IMR-90 (cell line): ENCODE measurements around the gene IL17A. TPM values are rescaled to one million over a fixed set of nuclear protein-coding genes. Genes with fewer than 3 reads are reported as not detected.

ENCODE experiments used
- ATAC-seq: fragments of 200-7000 bp; cut with Tn5 transposase; 2 replicates; pipeline ENCODE4 v1.9.1; 2020; ENCODE audit warnings: low read depth, mild to moderate bottlenecking, moderate library complexity
- BruUV-seq: library from RNA; stranded (reverse); fragments of 400-500 nt; replicated peaks from 2 replicates; lab custom pipeline; 2021; lab: Mats Ljungman, UMichigan
- CTCF ChIA-PET: fragments of 300-600 bp; formaldehyde crosslinking; extraction: SDS; loops from one replicate; lab custom pipeline; 2021; ENCODE audit warnings: antibody characterized with exemption; lab: Yijun Ruan, JAX
- POLR2A ChIA-PET: fragments of 300-600 bp; sonication (Branson Sonifier 250); formaldehyde crosslinking; loops from one replicate; lab custom pipeline; 2022; ENCODE audit warnings: antibody characterized with exemption; ENCODE audit not compliant: unreplicated experiment; lab: Charles Lee
- DNase-seq: peaks from one replicate; pipeline ENCODE4 v3.0.0; 2013
- H2AFZ ChIP-seq: replicated peaks from 2 replicates; pipeline ENCODE3; 2013; ENCODE audit warnings: low read length, mild to moderate bottlenecking; ENCODE audit not compliant: poor library complexity
- H2AK5ac ChIP-seq: 2 replicates; pipeline ENCODE4 v1.6.1; 2013; ENCODE audit warnings: low read depth, low read length, inconsistent platforms
- H2AK9ac ChIP-seq: replicated peaks from 2 replicates; pipeline ENCODE3; 2013; ENCODE audit warnings: mild to moderate bottlenecking, low read depth, low read length, moderate library complexity; ENCODE audit not compliant: poor library complexity
- H2BK120ac ChIP-seq: 2 replicates; pipeline ENCODE4 v1.6.1; 2013; ENCODE audit warnings: low read depth, low read length, inconsistent platforms
- H2BK15ac ChIP-seq: 3 replicates; pipeline ENCODE4 v1.6.1; 2013; ENCODE audit warnings: low read depth, low read length, inconsistent platforms
- H2BK20ac ChIP-seq: 2 replicates; pipeline ENCODE4 v1.6.1; 2013; ENCODE audit warnings: low read depth, mild to moderate bottlenecking, inconsistent platforms, low read length, moderate library complexity
- H2BK5ac ChIP-seq: 2 replicates; pipeline ENCODE4 v1.6.1; 2013; ENCODE audit warnings: mild to moderate bottlenecking, low read depth, low read length, inconsistent platforms; ENCODE audit not compliant: poor library complexity, severe bottlenecking
- H3K14ac ChIP-seq: replicated peaks from 2 replicates; pipeline ENCODE4 v1.6.1; 2013; ENCODE audit warnings: low read depth, low read length, inconsistent platforms
- H3K18ac ChIP-seq: 2 replicates; pipeline ENCODE4 v1.6.1; 2013; ENCODE audit warnings: low read depth, low read length, control low read depth
- H3K23ac ChIP-seq: 2 replicates; pipeline ENCODE4 v1.6.1; 2013; ENCODE audit warnings: low read depth, low read length, inconsistent platforms
- H3K27ac ChIP-seq: 2 replicates; pipeline ENCODE4 v1.5.1; 2013; ENCODE audit warnings: mild to moderate bottlenecking, control low read depth, low read length; ENCODE audit not compliant: insufficient read depth
- H3K27me3 ChIP-seq: 2 replicates; pipeline ENCODE4 v1.6.1; 2013; ENCODE audit warnings: low read length; ENCODE audit not compliant: control insufficient read depth, insufficient read depth
- H3K36me3 ChIP-seq: 2 replicates; pipeline ENCODE4 v1.6.1; 2013; ENCODE audit warnings: low read length, mixed read lengths; ENCODE audit not compliant: control insufficient read depth, insufficient read depth
- H3K4ac ChIP-seq: 2 replicates; pipeline ENCODE4 v1.6.1; 2013; ENCODE audit warnings: low read depth, low read length, inconsistent platforms
- H3K4me1 ChIP-seq: 2 replicates; pipeline ENCODE4 v1.6.1; 2013; ENCODE audit warnings: low read length, mixed read lengths; ENCODE audit not compliant: control insufficient read depth, insufficient read depth
- H3K4me2 ChIP-seq: 2 replicates; pipeline ENCODE4 v1.6.1; 2013; ENCODE audit warnings: low read depth, mild to moderate bottlenecking, control low read depth, low read length, moderate library complexity
- H3K4me3 ChIP-seq: 2 replicates; pipeline ENCODE4 v1.5.1; 2013; ENCODE audit warnings: low read depth, mild to moderate bottlenecking, control low read depth, low read length, moderate library complexity; ENCODE audit not compliant: insufficient read depth
- H3K56ac ChIP-seq: 2 replicates; pipeline ENCODE4 v1.6.1; 2013; ENCODE audit warnings: low read length, inconsistent platforms; ENCODE audit not compliant: insufficient read depth; ENCODE audit errors: extremely low read depth
- H3K79me1 ChIP-seq, 2 experiments: 2 replicates each; pipeline ENCODE4 v1.6.1; 2013; ENCODE audit warnings: low read length in 2 of 2, inconsistent platforms in 1 of 2, low read depth in 1 of 2
- H3K9ac ChIP-seq: 2 replicates; pipeline ENCODE4 v1.6.1; 2013; ENCODE audit warnings: low read depth, low read length, control low read depth
- H3K9me1 ChIP-seq: 2 replicates; pipeline ENCODE4 v1.6.1; 2013; ENCODE audit warnings: low read length, inconsistent platforms; ENCODE audit not compliant: insufficient read depth
- H3K9me3 ChIP-seq: 2 replicates; pipeline ENCODE4 v1.6.1; 2013; ENCODE audit warnings: low read length; ENCODE audit not compliant: control insufficient read depth, insufficient read depth
- H4K20me1 ChIP-seq: 2 replicates; pipeline ENCODE4 v1.6.1; 2013; ENCODE audit warnings: low read length, inconsistent platforms; ENCODE audit not compliant: insufficient read depth
- H4K5ac ChIP-seq: 2 replicates; pipeline ENCODE4 v1.6.1; 2013; ENCODE audit warnings: mild to moderate bottlenecking, low read depth, low read length, control low read depth
- H4K8ac ChIP-seq, 2 experiments: 2 replicates each; pipeline ENCODE4 v1.6.1; 2013; ENCODE audit warnings: low read depth in 2 of 2, low read length in 2 of 2, control low read depth in 1 of 2, inconsistent platforms in 1 of 2
- H4K91ac ChIP-seq: 2 replicates; pipeline ENCODE4 v1.6.1; 2013; ENCODE audit warnings: low read depth, low read length, inconsistent platforms; ENCODE audit not compliant: insufficient read depth
- BHLHE40 ChIP-seq: fragments of 150-350 bp; IDR thresholded peaks from 2 replicates; pipeline ENCODE4 v1.6.1; 2016; ENCODE audit warnings: mild to moderate bottlenecking, low read depth, low read length
- CEBPB ChIP-seq: IDR thresholded peaks from 2 replicates; pipeline ENCODE4 v1.6.1; 2012; ENCODE audit warnings: low read depth, low read length, improper control_type of control experiment
- CHD1 ChIP-seq: IDR thresholded peaks from 2 replicates; pipeline ENCODE4 v1.6.1; 2012; ENCODE audit warnings: low read depth, low read length, improper control_type of control experiment
- CTCF ChIP-seq: conservative IDR thresholded peaks from 2 replicates; pipeline ENCODE4 v1.5.1; 2012; ENCODE audit warnings: mild to moderate bottlenecking, low read depth, low read length, improper control_type of control experiment
- ELK1 ChIP-seq: fragments of 150-350 bp; IDR thresholded peaks from 2 replicates; pipeline ENCODE4 v1.6.1; 2016; ENCODE audit warnings: low read depth, mild to moderate bottlenecking, low read length, moderate library complexity, borderline replicate concordance
- FOS ChIP-seq: fragments of 150-350 bp; IDR thresholded peaks from 2 replicates; pipeline ENCODE4 v1.6.1; 2016; ENCODE audit warnings: low read depth, low read length
- MAFK ChIP-seq: IDR thresholded peaks from 2 replicates; pipeline ENCODE4 v1.6.1; 2012; ENCODE audit warnings: low read depth, low read length, improper control_type of control experiment
- MAZ ChIP-seq: IDR thresholded peaks from 2 replicates; pipeline ENCODE4 v1.6.1; 2012; ENCODE audit warnings: low read depth, mild to moderate bottlenecking, low read length, improper control_type of control experiment, moderate library complexity, borderline replicate concordance
- MXI1 ChIP-seq: IDR thresholded peaks from 2 replicates; pipeline ENCODE4 v1.6.1; 2012; ENCODE audit warnings: low read depth, mild to moderate bottlenecking, low read length, moderate library complexity, borderline replicate concordance
- NFE2L2 ChIP-seq: fragments of 150-350 bp; IDR thresholded peaks from 2 replicates; pipeline ENCODE4 v1.6.1; 2016; ENCODE audit warnings: low read depth, mild to moderate bottlenecking, low read length
- POLR2A ChIP-seq: IDR thresholded peaks from 2 replicates; pipeline ENCODE4 v1.6.1; 2012; ENCODE audit warnings: mild to moderate bottlenecking, low read depth, low read length
- RAD21 ChIP-seq: IDR thresholded peaks from 2 replicates; pipeline ENCODE4 v1.6.1; 2012; ENCODE audit warnings: low read length, improper control_type of control experiment
- RCOR1 ChIP-seq: IDR thresholded peaks from 2 replicates; pipeline ENCODE4 v1.6.1; 2012; ENCODE audit warnings: mild to moderate bottlenecking, low read length, improper control_type of control experiment; ENCODE audit not compliant: insufficient replicate concordance
- RFX5 ChIP-seq: IDR thresholded peaks from 2 replicates; pipeline ENCODE4 v1.8.0; 2012; ENCODE audit warnings: low read depth, mild to moderate bottlenecking, low read length, moderate library complexity
- SMC3 ChIP-seq: fragments of 150-350 bp; IDR thresholded peaks from 2 replicates; pipeline ENCODE4 v1.6.1; 2016; ENCODE audit warnings: low read depth, mild to moderate bottlenecking, antibody characterized with exemption, low read length, moderate library complexity
- USF2 ChIP-seq: fragments of 150-350 bp; IDR thresholded peaks from 2 replicates; pipeline ENCODE4 v1.6.1; 2017; ENCODE audit warnings: mild to moderate bottlenecking, antibody characterized with exemption, low read length, low read depth
- WGBS, 2 experiments: methylation state at CpG; one replicate each; pipeline versions ENCODE4 v1.1.5 to v1.1.7; 2013; ENCODE audit warnings: missing lambda C conversion rate in 2 of 2; ENCODE audit not compliant: insufficient read length in 1 of 2; ENCODE audit errors: extremely low coverage in 2 of 2; 5-methylcytosine and 5-hydroxymethylcytosine counted together
- dilution Hi-C: fragments of 300-500 bp; cut with HindIII; formaldehyde crosslinking; loops from one replicate; pipeline ENCODE4 v1.14.3; 2018; ENCODE audit warnings: low sequenced_read_pairs; ENCODE audit not compliant: unreplicated experiment
- in situ Hi-C: fragments of 300-500 bp; cut with MboI; formaldehyde crosslinking; loops from 3 replicates; pipeline ENCODE4 v1.14.3; 2019; ENCODE audit warnings: low sequenced_read_pairs, inconsistent platforms, mixed read lengths
- intact Hi-C: fragments of 100-400 bp; cut with micrococcal nuclease; formaldehyde crosslinking; loops from 2 replicates; pipeline ENCODE4 v1.10.0; 2022
- polyA plus RNA-seq, 3 experiments: library from polyadenylated mRNA; depleted of rRNA; stranded (reverse); fragments of >200 nt; gene quantifications; 2 replicates each; pipeline ENCODE4 v1.2.3, GENCODE V29; 2012; ENCODE audit warnings: low replicate concordance in 1 of 3
- total RNA-seq: library from RNA; depleted of rRNA; stranded (reverse); fragments of >200 nt; gene quantifications from 2 replicates; pipeline ENCODE4 v1.2.3, GENCODE V29; 2012

The IL17A gene
- total and polyA plus RNA-seq, 2 of the 4 experiments (the other 2 are of a cell fraction): not detected

- Histone ChIP-seq H2BK120ac (no peak overlapping the region), H3K4me3 (no peak overlapping the region), H3K27me3 (no peaks in the 10 kb centered on the region), H4K5ac (no peak overlapping the region), H3K4me1 (no peaks in the 10 kb centered on the region), H3K14ac (no peak overlapping the region), H3K56ac (no peak overlapping the region), H3K27ac (no peak overlapping the region), H2AFZ (no peak overlapping the region), H4K20me1 (no peaks in the 10 kb centered on the region), H3K23ac (no peak overlapping the region), H2AK5ac (no peak overlapping the region), H3K4ac (no peak overlapping the region), H4K91ac (no peak overlapping the region), H2BK15ac (no peak overlapping the region), H4K8ac (no peak overlapping the region), H2BK5ac (no peak overlapping the region), H3K9me3 (no peaks in the 10 kb centered on the region), H2BK20ac (no peak overlapping the region), H3K18ac (no peak overlapping the region), H2AK9ac (peak overlapping the region; percentile 24), H3K9ac (no peak overlapping the region), H3K79me1 (no peaks in the 10 kb centered on the region), H3K36me3 (no peaks in the 10 kb centered on the region), H3K9me1 (no peaks in the 10 kb centered on the region), H3K4me2 (no peak overlapping the region)
- no peak for TF ChIP-seq MXI1
- TF ChIP-seq BHLHE40: no peak
- TF ChIP-seq NFE2L2: no peak
- no peak for TF ChIP-seq CEBPB
- no peak for TF ChIP-seq SMC3
- TF ChIP-seq RFX5: no peak
- TF ChIP-seq FOS: no peak
- no peak for TF ChIP-seq POLR2A
- no peak for TF ChIP-seq MAFK
- no peak for TF ChIP-seq ELK1
- no peak for TF ChIP-seq CHD1
- TF ChIP-seq RCOR1: no peak
- TF ChIP-seq RAD21: no peak
- TF ChIP-seq USF2: no peak
- TF ChIP-seq CTCF: no peak
- no peak for TF ChIP-seq MAZ
- POLR2A ChIA-PET: no interaction called here
- dilution Hi-C loops (no loop called here), intact Hi-C loops (no loop called here), in situ Hi-C loops (no loop called here)
- ATAC-seq: no peak
- no TSS peak for BruUV-seq
- WGBS, 2 experiments: no CpG with 5 or more reads among the region's 1 CpG
- no peak for DNase-seq
- CTCF ChIA-PET: no interaction called here
These were observed 9.6 kb upstream of the IL17A start for GRCh38 chr6:52176550-52176949.
